Measurements from ENCODE around the gene SON.
A peak's percentile ranks its signal among the peaks of the same experiment; 100 is the strongest.

The SON gene

GRCh38 chr21:33588485-33589335, 45.9 kb downstream of the SON start, which contains the start of gene DONSON:
Gene DONSON, minus strand, starts transcription at chr21:33588684. Its CDS starts 43 bp downstream, at chr21:33588641.
- peaks cover 17% of the 10 kb centered on the region; the same call in 1 of the 2 replicates for H3K36me3 ChIP-seq (ENCODE audit: low read length)
- TF ChIP-seq CTCF (IDR thresholded peaks at IDR 0.05; ENCODE audit: insufficient read depth, low read length, poor library complexity, severe bottlenecking) = no peak
- no peak for TF ChIP-seq EZH2phosphoT487 (conservative IDR thresholded peaks at IDR 0.05; ENCODE audit: low read length)

GRCh38 chr21:33598051-33598450, 55.2 kb downstream of the SON start:
- Histone ChIP-seq H3K36me3 (ENCODE audit: low read length) (peaks cover 4% of the 10 kb centered on the region; the same call in 1 of the 2 replicates), H3K27ac (ENCODE audit: low read depth, low read length) (no peak overlapping the region)

More at GRCh38 chr21:33588485-33589335, 45.9 kb downstream of the SON start, which contains the start of gene DONSON:
- Histone ChIP-seq H3K27ac (ENCODE audit: low read depth, low read length) (peak within 1 kb of the TSS; percentile 64), H3K79me2 (ENCODE audit: insufficient read depth, low read length) (peaks cover 41% of the 10 kb centered on the region), H3K9ac (ENCODE audit: low read length) (peak within 1 kb of the TSS; percentile 96), H3K4me3 (ENCODE audit: insufficient read depth, low read length, poor library complexity, severe bottlenecking) (peak within 1 kb of the TSS; percentile 93), H2AFZ (ENCODE audit: low read depth, low read length, severe bottlenecking) (peak within 1 kb of the TSS; percentile 87), H3F3A (ENCODE audit: insufficient read depth) (no peaks in the 10 kb centered on the region), H3K9me3 (ENCODE audit: insufficient read depth, low read length) (no peaks in the 10 kb centered on the region), H4K20me1 (ENCODE audit: low read depth, low read length) (peaks cover 3% of the 10 kb centered on the region; the same call in 1 of the 2 replicates), H3K9me2 (replicated peaks; ENCODE audit: insufficient read depth, low read length) (no peaks in the 10 kb centered on the region), H3K4me2 (ENCODE audit: low read depth, low read length, poor library complexity, severe bottlenecking) (peak within 1 kb of the TSS; percentile 81), H3K27me3 (ENCODE audit: low read length) (no peaks in the 10 kb centered on the region)

DNA sequence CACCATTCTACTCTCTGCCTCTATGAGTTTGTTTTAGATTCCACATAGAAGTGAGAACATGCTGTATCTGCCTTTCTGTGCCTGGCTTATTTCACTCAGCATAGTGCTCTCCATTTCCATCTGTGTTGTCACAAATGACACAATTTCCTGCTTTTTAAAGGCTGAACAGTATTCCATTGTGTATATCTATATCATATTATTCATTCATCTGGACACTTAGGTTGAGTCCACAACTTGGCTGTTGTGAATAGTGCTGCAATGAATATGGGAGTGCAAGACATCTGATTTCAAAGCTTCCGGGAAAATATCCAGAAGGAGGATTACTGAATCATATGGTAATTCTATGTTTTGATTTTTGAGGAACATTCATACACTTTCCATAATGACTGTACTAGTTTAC, 65.7 kb downstream of the SON start:
- Histone ChIP-seq H3K79me2 (ENCODE audit: insufficient read depth, low read length) (no peaks in the 10 kb centered on the region), H4K20me1 (ENCODE audit: low read depth, low read length) (no peaks in the 10 kb centered on the region), H3K36me3 (ENCODE audit: low read length) (no peaks in the 10 kb centered on the region), H3K9me3 (ENCODE audit: insufficient read depth, low read length) (no peaks in the 10 kb centered on the region), H3K4me3 (ENCODE audit: insufficient read depth, low read length, poor library complexity, severe bottlenecking) (no peak overlapping the region), H3K27me3 (ENCODE audit: low read length) (no peaks in the 10 kb centered on the region), H3K27ac (ENCODE audit: low read depth, low read length) (no peak overlapping the region), H3K9ac (ENCODE audit: low read length) (no peak overlapping the region), H3K9me2 (replicated peaks; ENCODE audit: insufficient read depth, low read length) (no peaks in the 10 kb centered on the region), H3F3A (ENCODE audit: insufficient read depth) (no peaks in the 10 kb centered on the region; the same call in 1 of the 2 replicates), H3K4me2 (ENCODE audit: low read depth, low read length, poor library complexity, severe bottlenecking) (no peak overlapping the region), H2AFZ (ENCODE audit: low read depth, low read length, severe bottlenecking) (no peak overlapping the region)
- no peak for TF ChIP-seq CTCF (IDR thresholded peaks at IDR 0.05; ENCODE audit: insufficient read depth, low read length, poor library complexity, severe bottlenecking)

More at GRCh38 chr21:33598051-33598450, 55.2 kb downstream of the SON start:
- H3K4me3 ChIP-seq (ENCODE audit: insufficient read depth, low read length, poor library complexity, severe bottlenecking) = no peak overlapping the region
- no peaks in the 10 kb centered on the region for H3K9me3 ChIP-seq (ENCODE audit: insufficient read depth, low read length)
- no peak overlapping the region for H3K4me2 ChIP-seq (ENCODE audit: low read depth, low read length, poor library complexity, severe bottlenecking)
- H3K27me3 ChIP-seq (ENCODE audit: low read length) = no peaks in the 10 kb centered on the region
- no peak overlapping the region for H3K9ac ChIP-seq (ENCODE audit: low read length)
- no peaks in the 10 kb centered on the region for H4K20me1 ChIP-seq (ENCODE audit: low read depth, low read length)
- H3K79me2 ChIP-seq (ENCODE audit: insufficient read depth, low read length) = no peaks in the 10 kb centered on the region
- H2AFZ ChIP-seq (ENCODE audit: low read depth, low read length, severe bottlenecking) = no peak overlapping the region
- TF ChIP-seq EZH2phosphoT487 (conservative IDR thresholded peaks at IDR 0.05; ENCODE audit: low read length) (no peak), CTCF (IDR thresholded peaks at IDR 0.05; ENCODE audit: insufficient read depth, low read length, poor library complexity, severe bottlenecking) (no peak)
- H3F3A ChIP-seq (ENCODE audit: insufficient read depth) = no peaks in the 10 kb centered on the region; the same call in 1 of the 2 replicates
- no peaks in the 10 kb centered on the region for H3K9me2 ChIP-seq (replicated peaks; ENCODE audit: insufficient read depth, low read length)
